HCT116 (cell line): ENCODE results near the gene DDX50. TPM values are rescaled to one million over a fixed set of nuclear protein-coding genes. Genes with fewer than 3 reads are reported as not detected.

Experiments
- ATAC-seq: fragments of 200-7000 bp; cut with Tn5 transposase; 2 replicates; pipeline ENCODE4 v1.9.1; 2020; ENCODE audit warnings: mild to moderate bottlenecking, moderate library complexity
- BruUV-seq: library from RNA; stranded (reverse); fragments of 400-500 nt; replicated peaks from 2 replicates; lab custom pipeline; 2021; lab: Mats Ljungman, UMichigan
- CTCF ChIA-PET: fragments of 300-600 bp; sonication (Branson Sonifier 250); formaldehyde crosslinking; loops from one replicate; lab custom pipeline; 2021; ENCODE audit warnings: antibody characterized with exemption; lab: Charles Lee
- POLR2A ChIA-PET: fragments of 300-600, 350-600 bp; sonication (Branson Sonifier 250); formaldehyde crosslinking; loops from one replicate; lab custom pipeline; 2021; ENCODE audit warnings: antibody characterized with exemption; lab: Charles Lee
- RAD21 ChIA-PET, 2 experiments: fragments of 300-600 bp; sonication (Branson Sonifier 250); formaldehyde crosslinking; loops; one replicate each; lab custom pipeline; 2023; ENCODE audit warnings: low total read pairs in 2 of 2; ENCODE audit not compliant: uncharacterized antibody in 2 of 2, unreplicated experiment in 2 of 2, low non-redundant PET in 1 of 2; lab: Charles Lee
- DNase-seq: peaks from one replicate; pipeline ENCODE4 v3.0.0-alpha.2; 2010; ENCODE audit warnings: low read depth, low spot score
- H2AFZ ChIP-seq: fragments of 200-600 bp; shearing (Covaris generic), sonication (generic); 2 replicates; pipeline ENCODE4 v1.6.1; 2017; ENCODE audit warnings: low read depth, mixed run types, mixed read lengths, antibody characterized with exemption, low read length; ENCODE audit not compliant: poor library complexity, severe bottlenecking
- H3K27ac ChIP-seq: 2 replicates; pipeline ENCODE4 v1.5.1; 2012; ENCODE audit warnings: low read depth, low read length
- H3K27me3 ChIP-seq: fragments of 200-600 bp; sonication (generic); 2 replicates; pipeline ENCODE4 v1.6.1; 2016; ENCODE audit warnings: mixed run types, low read length, mixed read lengths; ENCODE audit not compliant: insufficient read depth
- H3K36me3 ChIP-seq, 2 experiments: fragments of 200-500 bp in 1 of 2; fragments of 200-600 bp in 1 of 2; sonication (Bioruptor generic) in 1 of 2; sonication (generic) in 1 of 2; 2 replicates each; pipeline versions ENCODE4 v1.5.1 to v1.6.1; 2014 to 2016; ENCODE audit warnings: low read length in 2 of 2, inconsistent platforms in 1 of 2, mixed read lengths in 1 of 2, mixed run types in 1 of 2; ENCODE audit not compliant: insufficient read depth in 2 of 2, control insufficient read depth in 1 of 2
- H3K4me1 ChIP-seq, 2 experiments: fragments of 200-600 bp in 1 of 2; sonication (generic) in 1 of 2; 2 replicates each; pipeline versions ENCODE4 v1.5.1 to v1.6.1; 2012 to 2017; ENCODE audit warnings: low read length in 2 of 2, inconsistent platforms in 1 of 2, mild to moderate bottlenecking in 1 of 2, mixed read lengths in 1 of 2, mixed run types in 1 of 2, moderate library complexity in 1 of 2; ENCODE audit not compliant: insufficient read depth in 2 of 2, control insufficient read depth in 1 of 2
- H3K4me2 ChIP-seq: fragments of 200-600 bp; sonication (generic); 2 replicates; pipeline ENCODE4 v1.6.1; 2017; ENCODE audit warnings: mixed run types, low read length, mixed read lengths
- H3K4me3 ChIP-seq, 2 experiments: fragments of 200-600 bp in 1 of 2; sonication (generic) in 1 of 2; replicated peaks in 1 of 2; 2 replicates each; pipeline ENCODE4 v1.5.1; 2011 to 2016; ENCODE audit warnings: low read length in 2 of 2, control low read depth in 1 of 2, low read depth in 1 of 2, mild to moderate bottlenecking in 1 of 2, mixed read lengths in 1 of 2, mixed run types in 1 of 2
- H3K79me2 ChIP-seq: fragments of 200-600 bp; sonication (generic); 2 replicates; pipeline ENCODE4 v1.6.1; 2017; ENCODE audit warnings: mild to moderate bottlenecking, mixed run types, low read length, moderate library complexity, mixed read lengths; ENCODE audit not compliant: insufficient read depth
- H3K9ac ChIP-seq: fragments of 200-600 bp; sonication (generic); 2 replicates; pipeline ENCODE4 v1.6.1; 2016; ENCODE audit warnings: low read length, mixed read lengths
- H3K9me2 ChIP-seq: fragments of 200-600 bp; sonication (generic), shearing (Covaris generic); 2 replicates; pipeline ENCODE4 v1.6.1; 2017; ENCODE audit warnings: mixed run types, mild to moderate bottlenecking, moderate library complexity; ENCODE audit not compliant: insufficient read depth
- H3K9me3 ChIP-seq, 2 experiments: fragments of 200-500 bp in 1 of 2; fragments of 200-600 bp in 1 of 2; sonication (Bioruptor generic) in 1 of 2; sonication (generic) in 1 of 2; 2 replicates each; pipeline ENCODE4 v1.6.1; 2014 to 2017; ENCODE audit warnings: low read length in 2 of 2, mixed read lengths in 2 of 2, inconsistent platforms in 1 of 2, low read depth in 1 of 2, mild to moderate bottlenecking in 1 of 2, mixed run types in 1 of 2, moderate library complexity in 1 of 2; ENCODE audit not compliant: control insufficient read depth in 1 of 2, insufficient read depth in 1 of 2
- H4K20me1 ChIP-seq: fragments of 200-600 bp; sonication (generic), shearing (Covaris generic); 2 replicates; pipeline ENCODE4 v1.6.1; 2017; ENCODE audit warnings: mixed run types, mild to moderate bottlenecking, moderate library complexity; ENCODE audit not compliant: insufficient read depth
- ATF3 ChIP-seq: IDR thresholded peaks from 2 replicates; pipeline ENCODE4 v1.6.1; 2012
- CTCF ChIP-seq, 3 experiments: fragments of 200-600 bp in 1 of 3; sonication (generic) in 1 of 3; IDR thresholded peaks in 2 of 3; conservative IDR thresholded peaks in 1 of 3; 2 replicates each; pipeline ENCODE4 v1.5.1; 2012 to 2017; ENCODE audit warnings: low read depth in 2 of 3, low read length in 2 of 3, antibody characterized with exemption in 1 of 3, borderline replicate concordance in 1 of 3, control low read depth in 1 of 3, mild to moderate bottlenecking in 1 of 3, mixed read lengths in 1 of 3, mixed run types in 1 of 3, moderate library complexity in 1 of 3; ENCODE audit not compliant: insufficient read depth in 1 of 3
- ELF1 ChIP-seq: IDR thresholded peaks from 2 replicates; pipeline ENCODE4 v1.6.1; 2012; ENCODE audit warnings: low read depth, borderline replicate concordance
- EZH2 ChIP-seq: fragments of 200-600 bp; sonication (generic); IDR thresholded peaks from 2 replicates; pipeline ENCODE4 v1.6.1; 2017; ENCODE audit warnings: antibody characterized with exemption, mixed run types
- EZH2phosphoT487 ChIP-seq: fragments of 200-600 bp; IDR thresholded peaks from 2 replicates; pipeline ENCODE4 v1.6.1; 2018; ENCODE audit warnings: antibody characterized with exemption, borderline replicate concordance
- POLR2A ChIP-seq: IDR thresholded peaks from 2 replicates; pipeline ENCODE4 v1.7.0; 2011; ENCODE audit warnings: borderline replicate concordance; ENCODE audit not compliant: insufficient read depth, insufficient read length; ENCODE audit errors: extremely low read depth
- POLR2AphosphoS5 ChIP-seq: IDR thresholded peaks from 2 replicates; pipeline ENCODE4 v1.6.1; 2011; ENCODE audit warnings: mild to moderate bottlenecking, low read depth, low read length, moderate library complexity
- RAD21 ChIP-seq: IDR thresholded peaks from 2 replicates; pipeline ENCODE4 v1.6.1; 2012; ENCODE audit warnings: low read depth, mild to moderate bottlenecking
- SIN3A ChIP-seq: IDR thresholded peaks from 2 replicates; pipeline ENCODE4 v1.6.1; 2012; ENCODE audit warnings: low read depth
- SP1 ChIP-seq: IDR thresholded peaks from 2 replicates; pipeline ENCODE4 v1.6.1; 2012; ENCODE audit warnings: low read depth
- intact Hi-C: fragments of 100-400 bp; cut with micrococcal nuclease; formaldehyde crosslinking; loops from 2 replicates; pipeline ENCODE4 v1.10.0; 2022
- total RNA-seq: library from RNA; stranded (reverse); gene quantifications from one replicate; pipeline ENCODE4 v1.2.1, GENCODE V29; 2021; ENCODE audit not compliant: unreplicated experiment
- TF ChIP-seq, protein P1 (sequence below): IDR thresholded peaks from 2 replicates; pipeline ENCODE4 v1.6.1; 2011; ENCODE audit warnings: mild to moderate bottlenecking, low read length, moderate library complexity; ENCODE audit not compliant: insufficient replicate concordance; ENCODE audit errors: extremely low read depth

DDX50 gene
- total RNA-seq, 1 experiment from 2014 or later: 25.6 TPM

- TF ChIP-seq CTCF (IDR thresholded peaks at IDR 0.05 in 2 of 3, conservative IDR thresholded peaks at IDR 0.05 in 1 of 3; ENCODE audit: borderline replicate concordance in 1 of 3, insufficient read depth in 1 of 3, low read depth in 2 of 3, low read length in 2 of 3) (peak; percentile 41 to 50 (median 49); a peak in 4 of 6 replicates), POLR2A (peak; percentile 85), ATF3 (no peak)
Observed at GRCh38 chr10:68988530-68989316, 87.6 kb downstream of the DDX50 start, which contains the start of gene KIFBP (continued).

GRCh38 chr10:68989317-68989990 lies 88.3 kb downstream of the DDX50 start:
- BruUV-seq: no TSS peak
- Histone ChIP-seq H3K9ac (peak overlapping the region; percentile 81), H3K27me3 (no peaks in the 10 kb centered on the region), H3K36me3 (peaks cover 3 to 5% of the 10 kb centered on the region in 2 experiments; a peak in 1 of 4 replicates), H3K27ac (peak overlapping the region; percentile 60), H3K4me3 (peak overlapping the region; percentile 80), H3K9me2 (no peaks in the 10 kb centered on the region), H3K79me2 (peaks cover 54% of the 10 kb centered on the region), H4K20me1 (0 out of 2 replicates have a peak, but pooled peaks cover 5% of the 10 kb centered on the region), H3K4me1 (peaks cover 11 to 23% of the 10 kb centered on the region in 2 experiments), H3K4me2 (peak overlapping the region; percentile 96), H3K9me3 (no peaks in the 10 kb centered on the region), H2AFZ (no peak overlapping the region)
- intact Hi-C loops: no loop called here
- ATAC-seq (no peak), DNase-seq (no peak)
- TF ChIP-seq POLR2AphosphoS5: no peak
- no peak for TF ChIP-seq ELF1
- no peak for TF ChIP-seq POLR2A
- TF ChIP-seq EZH2phosphoT487: no peak
- no peak for TF ChIP-seq RAD21
- TF ChIP-seq SIN3A: no peak
- TF ChIP-seq, protein P1, sequence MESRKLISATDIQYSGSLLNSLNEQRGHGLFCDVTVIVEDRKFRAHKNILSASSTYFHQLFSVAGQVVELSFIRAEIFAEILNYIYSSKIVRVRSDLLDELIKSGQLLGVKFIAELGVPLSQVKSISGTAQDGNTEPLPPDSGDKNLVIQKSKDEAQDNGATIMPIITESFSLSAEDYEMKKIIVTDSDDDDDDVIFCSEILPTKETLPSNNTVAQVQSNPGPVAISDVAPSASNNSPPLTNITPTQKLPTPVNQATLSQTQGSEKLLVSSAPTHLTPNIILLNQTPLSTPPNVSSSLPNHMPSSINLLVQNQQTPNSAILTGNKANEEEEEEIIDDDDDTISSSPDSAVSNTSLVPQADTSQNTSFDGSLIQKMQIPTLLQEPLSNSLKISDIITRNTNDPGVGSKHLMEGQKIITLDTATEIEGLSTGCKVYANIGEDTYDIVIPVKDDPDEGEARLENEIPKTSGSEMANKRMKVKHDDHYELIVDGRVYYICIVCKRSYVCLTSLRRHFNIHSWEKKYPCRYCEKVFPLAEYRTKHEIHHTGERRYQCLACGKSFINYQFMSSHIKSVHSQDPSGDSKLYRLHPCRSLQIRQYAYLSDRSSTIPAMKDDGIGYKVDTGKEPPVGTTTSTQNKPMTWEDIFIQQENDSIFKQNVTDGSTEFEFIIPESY: no peak
- TF ChIP-seq EZH2: no peak
- no peak for TF ChIP-seq SP1
- POLR2A ChIA-PET: no interaction called here
- RAD21 ChIA-PET: no interaction called here
- CTCF ChIA-PET: no interaction called here
